Stimulated activated CD4-positive, alpha-beta T cell treated with anti-CD3 and anti-CD28 coated beads, Interleukin-12 subunit alpha, Interleukin-12 subunit beta, amount 100 ng/mL, for 24 hours (primary cell): ENCODE measurements around the gene MTREX.

ENCODE experiments used
- DNase-seq, 2 experiments: peaks; one replicate each; pipeline ENCODE4 v3.0.0-alpha.2; 2020; ENCODE audit warnings: low read depth in 2 of 2

The MTREX gene

GRCh38 chr5:55383254-55383653 is 75.5 kb downstream of the MTREX start:
- DNase-seq = no peak

- no peak for DNase-seq
Observed at GRCh38 chr5:55384072-55384471, 76.3 kb downstream of the MTREX start.

DNA sequence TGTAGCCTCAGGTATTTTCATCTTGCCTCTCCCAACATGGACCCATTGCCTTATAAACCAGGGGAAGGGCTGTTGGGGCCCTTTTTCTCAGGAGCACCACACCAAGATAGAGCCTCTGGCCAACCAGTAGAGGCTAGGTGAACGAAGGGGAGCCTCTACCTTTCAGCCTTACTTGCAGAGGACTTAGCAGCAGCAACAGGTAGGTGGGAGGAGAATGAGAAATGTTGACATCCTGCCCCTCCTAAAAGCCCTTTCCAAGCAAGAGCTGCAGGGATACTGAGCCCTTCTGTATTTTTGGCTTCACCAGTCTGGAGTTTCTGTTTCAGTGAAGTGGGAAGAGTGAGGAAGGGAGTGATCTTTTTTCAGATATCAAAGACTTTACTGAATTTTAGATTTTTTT is 77.4 kb downstream of the MTREX start:
- DNase-seq = no peak

- DNase-seq = no peak
Observed at GRCh38 chr5:55385846-55386245, 78.1 kb downstream of the MTREX start.

DNA sequence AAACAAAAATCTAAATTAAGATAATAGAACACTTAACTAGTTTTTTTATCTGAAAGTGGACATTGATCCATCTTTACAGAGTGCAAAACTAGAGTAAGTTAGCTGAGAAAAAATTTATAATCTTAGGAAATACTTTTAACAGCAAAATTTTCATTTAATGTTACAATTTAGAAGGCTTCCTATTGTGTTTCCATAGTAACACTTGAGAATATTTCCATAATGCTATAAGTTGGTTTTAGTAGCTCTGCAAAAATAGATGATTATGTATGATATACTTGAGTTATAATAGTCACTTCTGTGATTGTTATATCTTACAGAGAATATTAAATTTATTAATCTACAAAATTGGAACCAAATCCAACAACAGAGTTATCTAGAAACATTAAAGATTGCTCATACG is 78.6 kb downstream of the MTREX start:
- DNase-seq = no peak

GRCh38 chr5:55387865-55388264 is 80.1 kb downstream of the MTREX start:
- DNase-seq = no peak

GRCh38 chr5:55391707-55392106 is 83.9 kb downstream of the MTREX start:
- no peak for DNase-seq

DNA sequence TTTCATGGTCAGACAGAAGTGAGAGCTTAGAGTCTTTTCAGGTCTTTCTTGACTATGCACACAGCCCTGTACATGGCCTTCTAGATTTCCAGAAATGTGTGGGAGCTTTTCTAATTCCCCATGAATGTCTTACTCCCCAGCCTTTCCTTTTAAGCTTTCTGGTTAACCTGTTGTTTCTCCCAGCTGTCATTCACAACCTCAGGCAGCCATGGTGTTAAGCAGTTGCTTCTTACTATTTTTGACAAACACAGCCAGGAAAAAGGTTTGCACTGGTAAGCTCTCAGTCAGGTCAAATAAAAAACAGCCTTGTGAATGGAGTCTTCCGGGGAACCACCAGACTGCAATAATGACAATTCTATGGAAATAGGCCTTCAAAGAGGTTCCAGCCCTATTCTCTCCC is 84.9 kb downstream of the MTREX start:
- DNase-seq = no peak

DNA sequence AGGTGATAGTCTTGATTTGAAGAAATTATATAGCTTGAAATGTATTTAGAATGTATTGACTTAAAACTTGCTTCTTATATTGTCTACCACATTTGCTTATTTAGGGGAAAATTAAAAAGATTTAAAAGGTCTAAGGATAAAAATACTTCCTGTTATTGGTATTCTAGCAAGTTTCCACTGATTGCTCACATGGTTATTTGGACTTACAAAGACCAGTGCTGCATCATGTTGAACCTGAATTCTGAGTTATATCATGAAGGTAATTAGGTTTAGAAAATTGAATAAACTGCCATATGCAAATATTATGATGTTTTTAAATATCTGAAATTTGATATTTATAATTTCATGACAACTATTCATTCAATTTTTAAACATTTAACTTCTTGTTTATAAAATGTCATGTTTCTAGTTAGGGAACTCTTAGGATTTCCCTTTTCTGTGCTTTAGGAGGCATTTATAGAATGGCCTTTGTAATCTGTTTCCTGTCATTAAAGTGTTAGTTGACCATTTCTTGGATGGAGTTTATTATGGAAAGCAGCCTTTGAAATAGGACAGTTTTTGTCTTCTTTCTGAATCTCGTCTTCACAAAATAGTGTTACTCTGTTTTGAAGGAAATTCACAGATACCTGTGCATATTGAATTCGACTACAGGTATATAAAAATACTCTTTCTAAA is 85.8 kb downstream of the MTREX start:
- no peak for DNase-seq

- DNase-seq = no peak
Observed at GRCh38 chr5:55402199-55402598, 94.4 kb downstream of the MTREX start.

- no peak for DNase-seq
Observed at GRCh38 chr5:55406292-55406691, 98.5 kb downstream of the MTREX start.

GRCh38 chr5:55407059-55407684 is 99.4 kb downstream of the MTREX start:
- no peak for DNase-seq

GRCh38 chr5:55407984-55408383 is 100.2 kb downstream of the MTREX start:
- no peak for DNase-seq

DNA sequence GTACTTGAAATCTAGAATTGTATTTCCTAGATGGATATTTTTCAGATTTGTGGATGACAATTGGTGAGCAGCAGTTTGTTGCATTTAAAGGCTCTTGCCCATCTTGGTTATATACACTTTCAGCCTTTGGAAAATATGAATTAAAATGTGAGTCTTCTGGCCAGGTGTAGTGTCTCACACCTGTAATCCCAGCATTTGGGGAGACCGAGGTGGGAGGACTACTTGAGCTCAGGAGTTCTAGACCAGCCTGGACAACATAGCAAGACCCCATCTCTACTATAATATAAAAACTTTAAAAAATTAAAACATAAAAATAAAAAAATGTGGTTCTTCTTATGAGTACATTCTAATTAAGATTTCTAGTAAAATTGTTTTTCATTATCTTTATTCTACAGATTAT is 102.0 kb downstream of the MTREX start:
- DNase-seq = no peak

DNA sequence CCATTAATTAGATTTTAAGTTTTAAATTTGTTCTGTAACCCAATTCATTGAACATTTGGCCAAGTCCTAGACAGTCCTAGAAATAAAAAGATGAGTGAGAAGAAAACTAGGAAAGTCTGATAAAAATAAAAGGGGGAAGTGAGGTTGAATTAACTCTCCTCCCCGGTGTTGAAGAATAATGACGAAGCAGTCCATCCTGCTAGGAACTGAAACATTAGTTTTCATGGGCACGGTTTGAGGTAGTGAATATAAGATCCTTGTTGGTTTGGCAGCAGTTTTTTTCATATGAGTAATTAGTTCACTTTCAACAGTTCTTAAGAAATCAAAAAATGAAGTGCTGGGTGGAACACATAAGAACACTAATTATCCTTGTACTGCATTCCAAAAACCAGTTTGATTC is 103.1 kb downstream of the MTREX start:
- DNase-seq = no peak

DNA sequence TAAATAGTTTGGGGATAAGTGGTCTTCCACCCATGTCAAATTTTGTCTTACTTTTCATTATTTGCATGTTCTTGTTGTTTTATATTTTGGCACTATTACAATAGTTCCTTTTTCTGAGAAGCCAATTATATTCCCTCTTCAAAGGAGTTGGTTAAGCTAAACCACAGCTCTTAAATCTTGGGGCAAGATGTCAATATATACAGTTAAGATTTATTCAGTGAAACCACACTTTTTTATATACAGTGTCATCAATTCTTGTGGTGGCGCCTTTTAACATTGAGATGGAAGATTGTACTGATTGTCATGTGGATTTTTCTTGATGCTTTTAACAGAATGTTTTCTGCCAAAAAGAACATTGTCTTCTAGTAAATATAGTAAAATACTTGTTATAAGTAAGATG is 104.1 kb downstream of the MTREX start:
- no peak for DNase-seq

DNA sequence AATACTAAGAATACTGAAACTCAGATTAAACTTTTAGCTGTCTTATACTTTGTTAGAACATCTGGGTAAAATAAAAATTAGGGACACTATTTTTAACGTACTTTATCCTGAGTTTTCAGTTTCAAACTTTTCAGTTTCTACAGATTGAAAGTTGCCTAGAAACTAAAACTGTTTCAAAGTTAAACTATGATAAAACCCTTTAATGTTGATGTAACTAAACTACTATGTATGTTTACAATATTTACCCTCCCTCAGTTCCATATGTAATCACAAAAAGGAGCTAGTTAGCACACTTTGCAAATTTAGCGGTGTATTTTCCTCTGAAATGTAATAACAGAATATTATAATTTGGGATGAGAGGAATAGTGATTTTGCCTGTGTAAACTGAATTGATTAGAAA is 105.9 kb downstream of the MTREX start:
- DNase-seq = no peak

DNA sequence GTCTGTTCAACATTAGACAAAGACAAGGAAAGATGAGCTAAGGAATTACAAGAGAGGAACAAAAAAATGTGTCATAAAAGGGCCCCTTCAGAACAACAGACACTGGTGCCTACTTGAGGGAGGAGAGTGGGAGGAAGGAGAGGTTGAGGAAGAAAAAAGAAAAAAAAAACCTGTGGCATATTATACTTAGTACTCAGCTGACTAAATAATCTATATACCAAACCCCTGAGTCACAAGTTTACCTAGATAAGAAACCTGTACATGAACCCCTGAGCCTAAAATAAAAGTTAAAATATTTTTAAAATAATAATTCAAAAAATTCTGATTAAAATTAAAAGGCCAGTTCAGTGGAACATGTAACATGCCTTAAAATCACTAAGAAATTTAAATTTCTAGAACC is 107.3 kb downstream of the MTREX start:
- no peak for DNase-seq

- no peak for DNase-seq
Observed at GRCh38 chr5:55416306-55416705, 108.5 kb downstream of the MTREX start.

GRCh38 chr5:55418994-55419968 is 111.5 kb downstream of the MTREX start:
- no peak for DNase-seq

DNA sequence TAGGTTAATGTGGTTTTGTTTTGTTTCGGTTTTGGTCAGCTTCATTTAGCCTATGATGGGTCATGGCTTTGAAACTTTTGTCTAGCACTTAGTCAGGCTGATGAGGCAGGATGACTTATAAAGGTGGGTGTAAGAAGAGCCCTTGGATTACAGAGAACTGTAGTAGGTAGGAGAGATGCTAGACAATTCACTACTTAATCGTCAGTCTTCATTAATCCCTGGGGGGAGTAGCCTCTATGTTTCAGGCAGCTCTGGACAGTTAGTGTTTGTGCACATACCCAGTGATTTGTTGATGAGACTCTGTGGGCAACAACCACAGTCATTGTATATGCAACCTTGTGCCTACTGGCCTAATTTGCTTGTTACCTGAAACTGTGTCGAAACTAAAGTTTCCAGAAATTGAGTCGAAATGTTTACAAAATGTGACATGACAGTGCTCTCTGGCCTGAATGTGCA is 113.3 kb downstream of the MTREX start:
- DNase-seq = peak in 1 of 2 experiments; percentile 6

DNA sequence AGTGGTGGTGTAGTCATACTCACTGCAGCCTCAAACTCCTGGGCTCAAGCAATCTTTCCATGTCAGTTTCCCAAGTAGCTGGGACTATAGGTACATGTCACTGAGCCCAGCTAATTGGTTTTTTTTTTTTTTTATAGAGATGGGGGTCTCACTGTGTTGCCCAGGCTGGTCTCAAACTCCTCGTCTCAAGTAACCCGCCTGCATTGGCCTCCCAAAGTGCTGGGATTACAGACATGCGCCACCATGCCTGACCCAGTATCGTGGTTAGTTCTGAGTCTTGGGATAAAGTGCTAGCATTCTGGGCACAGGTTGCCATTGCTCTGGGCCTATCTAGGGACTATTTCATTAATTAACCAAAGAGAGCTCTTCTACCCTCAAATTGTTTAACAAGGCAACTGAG is 118.7 kb downstream of the MTREX start:
- DNase-seq = no peak

GRCh38 chr5:55427157-55427556 is 119.4 kb downstream of the MTREX start:
- no peak for DNase-seq
